GM10266 (cell line): ENCODE measurements around the gene CENPH.
"Not testable (repeated sequence)": the region's sequence is repeated elsewhere in the genome, so short reads cannot be mapped to it uniquely, and the experiment has no call there.

Experiments
- DNase-seq: peaks from one replicate; pipeline ENCODE4 v3.0.0; 2012; ENCODE audit errors: extremely low spot score
- CTCF ChIP-seq: IDR thresholded peaks from 2 replicates; pipeline ENCODE4 v1.5.1; 2012; ENCODE audit warnings: mild to moderate bottlenecking, low read depth; ENCODE audit not compliant: control insufficient read depth, insufficient read depth; ENCODE audit errors: missing control alignments

CENPH gene

DNA sequence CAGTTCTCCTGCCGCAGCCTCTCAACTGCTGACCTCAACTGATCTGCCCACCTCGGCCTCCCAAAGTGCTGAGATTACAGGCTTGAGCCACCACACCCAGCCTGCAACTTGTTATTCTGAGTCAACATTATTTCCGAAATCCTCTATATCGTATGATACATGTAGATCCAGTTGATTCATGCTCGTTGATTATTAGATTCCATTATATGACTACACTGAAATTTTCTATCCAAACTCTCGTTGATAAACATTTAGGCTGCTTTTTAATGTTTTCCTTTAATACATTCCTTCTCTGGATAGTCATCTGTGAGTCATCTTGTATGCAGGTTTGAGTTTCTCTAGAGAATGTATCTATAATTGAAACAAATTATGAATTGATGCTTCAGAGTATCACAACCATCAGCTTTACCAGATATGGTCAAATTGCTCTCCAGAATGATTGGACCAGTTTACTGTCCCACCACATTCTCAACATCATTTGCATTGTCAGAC lies 49.4 kb downstream of the CENPH start:
- no peak for TF ChIP-seq CTCF
- no peak for DNase-seq

DNA sequence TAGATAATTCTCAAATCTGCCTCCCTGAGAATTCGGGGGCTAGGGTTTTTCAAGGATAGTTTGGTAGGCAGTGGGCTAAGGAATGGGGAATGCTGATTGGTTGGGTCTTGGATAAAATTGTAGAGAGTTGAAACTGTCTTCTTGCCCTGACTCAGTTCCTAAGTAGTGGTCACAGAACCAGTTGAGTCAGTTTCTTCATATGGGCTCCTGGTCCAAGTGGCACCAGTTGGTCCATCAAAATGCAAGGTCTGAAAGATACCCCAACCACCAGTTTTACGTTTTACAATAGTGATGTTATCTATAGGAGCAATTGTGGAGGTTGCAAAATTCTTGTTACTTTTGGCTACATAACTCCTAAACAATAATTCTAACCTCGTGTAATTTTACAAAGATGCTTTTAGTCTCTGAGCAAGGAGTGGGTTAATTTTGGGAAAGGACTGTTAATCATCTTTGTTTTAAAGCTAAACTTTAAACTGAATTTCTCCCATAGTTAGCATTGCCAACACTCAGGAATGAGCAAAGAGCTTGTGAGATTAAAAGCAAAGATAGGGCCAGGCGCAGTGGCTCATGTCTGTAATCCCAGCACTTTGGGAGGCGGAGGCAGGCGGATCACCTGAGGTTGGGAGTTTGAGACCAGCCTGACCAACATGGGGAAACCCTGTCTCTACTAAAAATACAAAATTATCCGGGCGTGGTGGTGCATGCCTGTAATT lies 53.0 kb downstream of the CENPH start:
- TF ChIP-seq CTCF = no peak
- no peak for DNase-seq

DNA sequence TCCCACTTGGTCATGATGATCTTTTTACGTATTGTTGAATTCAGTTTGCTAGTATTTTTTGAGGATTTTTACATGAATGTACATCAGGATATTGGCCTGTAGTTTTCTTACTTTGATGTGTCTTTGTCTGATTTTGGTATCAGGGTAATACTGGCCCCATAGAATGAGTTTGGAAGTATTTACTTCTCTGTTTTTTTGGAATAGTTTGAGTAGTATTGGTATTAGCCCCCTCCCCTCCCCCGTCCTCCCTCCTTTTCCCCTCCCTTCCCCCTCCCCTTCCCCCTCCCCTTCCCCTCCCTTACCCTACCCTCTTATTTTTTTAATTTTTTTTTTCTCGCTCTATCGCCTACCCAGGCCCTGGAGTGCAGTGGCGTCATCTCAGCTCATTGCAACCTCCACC lies 55.6 kb downstream of the CENPH start:
- no peak for DNase-seq
- TF ChIP-seq CTCF = no peak

DNA sequence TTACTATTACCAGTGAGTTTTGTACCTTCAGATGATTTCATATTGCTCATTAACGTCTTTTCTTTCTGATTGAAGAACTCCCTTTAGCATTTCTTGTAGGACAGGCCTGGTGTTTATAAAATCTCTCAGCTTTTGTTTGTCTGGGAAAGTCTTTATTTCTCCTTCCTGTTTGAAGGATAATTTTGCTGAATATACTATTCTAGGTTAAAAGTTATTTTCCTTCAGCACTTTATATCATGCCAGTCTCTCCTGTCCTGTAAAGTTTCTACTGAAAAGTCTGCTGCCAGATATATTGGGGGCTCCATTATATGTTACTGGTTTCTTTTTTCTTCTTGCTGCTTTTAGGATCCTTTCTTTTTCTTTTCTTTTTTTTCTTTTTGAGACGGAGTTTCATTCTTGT lies 58.6 kb downstream of the CENPH start:
- no peak for TF ChIP-seq CTCF
- no peak for DNase-seq

DNA sequence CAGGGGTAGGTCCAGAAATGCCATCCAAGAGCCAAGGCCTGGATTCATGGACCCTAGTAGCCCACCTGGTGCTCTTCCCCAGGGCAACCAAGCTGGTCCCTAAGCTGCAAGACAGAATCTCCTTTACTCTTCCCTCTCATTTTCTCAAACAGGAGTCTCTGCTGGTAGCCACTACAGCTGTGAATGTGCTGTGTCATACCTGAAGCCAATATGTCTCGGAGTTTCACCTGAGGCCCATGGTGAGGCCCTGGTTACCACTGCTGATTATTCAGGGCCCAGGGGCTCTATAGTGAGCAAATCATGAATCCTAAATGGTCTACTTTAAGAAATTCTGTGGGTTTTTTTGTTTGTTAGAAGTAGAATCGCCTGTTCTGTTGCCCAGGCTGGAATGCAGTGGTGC lies 61.2 kb downstream of the CENPH start:
- no peak for DNase-seq
- TF ChIP-seq CTCF = no peak

DNA sequence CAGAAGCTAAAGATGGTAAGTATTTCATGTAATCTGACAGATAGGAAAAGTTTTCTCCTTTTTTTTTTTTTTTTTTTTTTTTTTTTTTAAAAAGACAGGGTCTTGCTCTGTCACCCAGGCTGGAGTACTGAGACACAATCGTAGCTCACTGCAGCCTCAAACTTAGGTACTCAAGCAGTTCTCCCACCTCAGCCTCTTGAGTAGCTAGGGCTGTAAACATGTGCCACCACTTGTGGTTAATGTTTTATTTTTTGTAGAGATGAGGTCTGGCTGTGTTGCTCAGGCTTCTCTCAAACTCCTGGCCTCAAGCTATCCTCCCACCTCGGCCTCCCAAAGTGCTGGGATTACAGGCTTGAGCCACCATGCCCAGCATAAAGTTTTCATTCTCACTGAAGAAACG lies 63.1 kb downstream of the CENPH start:
- no peak for DNase-seq
- TF ChIP-seq CTCF = no peak

DNA sequence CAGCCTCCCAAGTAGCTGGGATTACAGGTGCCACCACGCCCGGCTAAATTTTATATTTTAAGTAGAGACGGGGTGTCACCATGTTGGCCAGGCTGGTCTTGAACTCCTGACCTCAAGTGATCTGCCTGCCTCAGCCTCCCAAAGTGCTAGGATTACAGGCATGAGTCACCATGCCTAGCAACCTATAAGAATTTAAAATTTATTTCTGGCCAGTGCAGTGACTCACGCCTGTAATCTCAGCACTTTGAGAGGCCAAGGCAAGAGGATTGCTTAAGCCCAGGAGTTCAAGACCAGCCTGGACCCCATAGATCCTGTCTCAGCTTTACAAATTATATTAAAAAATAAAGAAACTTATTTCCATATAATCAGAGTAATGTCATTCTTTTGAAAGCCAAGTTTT lies 66.6 kb downstream of the CENPH start:
- not testable (repeated sequence) for DNase-seq

GRCh38 chr5:69257577-69257976 lies 68.2 kb downstream of the CENPH start:
- no peak for DNase-seq
- no peak for TF ChIP-seq CTCF
